Spleen (tissue), 11 donors: ENCODE data around the gene AHRR. TPM values are rescaled to one million over a fixed set of nuclear protein-coding genes. Genes with fewer than 3 reads are reported as not detected.
"Not testable (repeated sequence)": the region's sequence is repeated elsewhere in the genome, so short reads cannot be mapped to it uniquely, and the experiment has no call there.

Experiments
- DNase-seq: peaks from one replicate; pipeline ENCODE4 v3.0.0-alpha.2; 2020
- H3K27ac ChIP-seq, 8 donors: fragments of 200-600 bp; sonication (generic) in 7 of 8; 1 replicate in 4 of 8; 2 replicates in 4 of 8; pipeline versions ENCODE4 v1.5.0 to v1.8.0; 2016 to 2021; ENCODE audit warnings: inconsistent platforms in 4 of 8, mild to moderate bottlenecking in 4 of 8, moderate library complexity in 1 of 8
- H3K27me3 ChIP-seq, 7 donors: fragments of 200-600 bp; sonication (generic) in 6 of 7; replicated peaks in 1 of 7; 1 replicate in 4 of 7; 2 replicates in 3 of 7; pipeline versions ENCODE4 v1.5.0 to v1.8.0; 2016 to 2021; ENCODE audit warnings: inconsistent platforms in 3 of 7, mild to moderate bottlenecking in 1 of 7
- H3K36me3 ChIP-seq, 6 donors: fragments of 200-600 bp; sonication (generic) in 5 of 6; 1 replicate in 4 of 6; 2 replicates in 2 of 6; pipeline versions ENCODE4 v1.5.0 to v1.8.0; 2016 to 2021; ENCODE audit warnings: inconsistent platforms in 2 of 6
- H3K4me1 ChIP-seq, 6 donors: fragments of 200-600 bp; sonication (generic) in 5 of 6; 1 replicate in 3 of 6; 2 replicates in 3 of 6; pipeline versions ENCODE4 v1.5.0 to v1.8.0; 2016 to 2021; ENCODE audit warnings: inconsistent platforms in 3 of 6
- H3K4me3 ChIP-seq, 8 donors: fragments of 200-600 bp; sonication (generic) in 7 of 8; 1 replicate in 4 of 8; 2 replicates in 4 of 8; pipeline versions ENCODE4 v1.5.0 to v1.8.0; 2016 to 2021; ENCODE audit warnings: inconsistent platforms in 4 of 8, mild to moderate bottlenecking in 4 of 8, moderate library complexity in 2 of 8
- H3K9me3 ChIP-seq, 8 donors: fragments of 200-600 bp; sonication (generic) in 7 of 8; 1 replicate in 4 of 8; 2 replicates in 4 of 8; pipeline versions ENCODE4 v1.5.0 to v1.8.0; 2016 to 2021; ENCODE audit warnings: inconsistent platforms in 4 of 8
- POLR2A ChIP-seq, 3 donors: fragments of 450-650 bp; IDR thresholded peaks; one replicate each; pipeline ENCODE4 v1.5.1; 2017; ENCODE audit warnings: antibody characterized with exemption in 3 of 3, mild to moderate bottlenecking in 1 of 3
- POLR2AphosphoS5 ChIP-seq, 3 donors: sonication (generic); formaldehyde crosslinking; IDR thresholded peaks; one replicate each; pipeline ENCODE4 v1.5.1; 2017; ENCODE audit warnings: antibody characterized with exemption in 3 of 3
- WGBS, 5 donors: extraction: QIAGEN DNeasy Blood & Tissue Kit in 3 of 5; methylation state at CpG; one replicate each; pipeline versions ENCODE4 v1.1.5 to v1.1.7; 2013 to 2018; 5-methylcytosine and 5-hydroxymethylcytosine counted together
- intact Hi-C: fragments of 100-400 bp; cut with DNase I; formaldehyde crosslinking; loops from one replicate; pipeline ENCODE4 v1.15.0; 2023; ENCODE audit warnings: low total_unique reads
- polyA plus RNA-seq, 3 donors: library from polyadenylated mRNA; stranded (reverse); fragments of 200-250 nt; gene quantifications; one replicate each; pipeline ENCODE4 v1.2.1, GENCODE V29; 2013
- total RNA-seq, 7 donors: library from RNA; depleted of rRNA in 3 of 7; stranded (reverse); fragments of >200 nt in 3 of 7; fragmentation: NEBNext Ultra II Directional in 4 of 7; extraction: Animal tissue kit (Norgen Biotek cat#: 25700) in 4 of 7; gene quantifications; one replicate each; pipeline versions ENCODE4 v1.1.0 to v1.2.1, GENCODE V29; 2016 to 2021
- TF ChIP-seq, protein P1 (sequence below), 11 experiments: fragments of 200-600 bp in 7 of 11; fragments of 450-650 bp in 4 of 11; sonication (generic) in 4 of 11; IDR thresholded peaks in 8 of 11; conservative IDR thresholded peaks in 3 of 11; 1 replicate in 7 of 11; 2 replicates in 4 of 11; pipeline versions ENCODE4 v1.4.0 to v1.8.0; 2016 to 2021; ENCODE audit warnings: antibody characterized with exemption in 11 of 11, inconsistent platforms in 4 of 11, mild to moderate bottlenecking in 1 of 11
- donor health status: healthy with polysubstance abuse.
- donor health status: DM: no; HTN: no; CAD: no; lungs with moderate emphysema.
- donor health status: DM: no; HTN: no; CAD: no.
- donor health status: Bipolar disorder and iron deficiency.
- donor health status: healthy.
- donor health status: DM: no; HTN: no; CAD: no.
- donor health status: DM: yes; HTN: yes; CAD: no.

The AHRR gene
- total and polyA plus RNA-seq, 10 donors: 0.96 to 28.5 (median 13.2) TPM

DNA sequence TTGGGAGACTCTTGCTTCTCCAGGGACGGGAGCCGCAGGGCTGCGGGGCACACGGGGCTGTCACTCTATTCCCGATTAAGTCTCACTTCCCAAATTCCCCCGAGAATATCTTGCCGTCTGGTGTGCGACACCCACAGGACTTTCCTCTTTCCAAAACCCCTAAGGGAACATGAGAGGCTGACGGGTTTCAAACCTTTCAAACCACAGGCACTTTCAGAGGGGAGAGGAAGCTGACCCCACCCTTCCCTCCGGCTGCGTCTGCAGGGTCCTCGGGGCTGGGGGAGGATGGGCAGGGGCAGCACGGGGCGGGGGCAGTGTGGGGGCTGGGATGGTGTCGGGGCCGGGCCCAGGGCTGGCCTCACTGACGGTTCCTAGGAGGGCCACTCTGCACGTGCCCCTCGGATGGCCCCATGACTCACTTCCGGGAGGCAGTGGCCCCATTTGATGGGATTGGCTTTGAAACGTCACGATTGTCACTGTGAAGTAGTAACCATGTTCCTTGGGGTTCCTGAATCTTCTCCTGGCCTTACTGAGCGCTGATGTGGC is 164.5 kb downstream of the AHRR start:
- no peak for DNase-seq
- H3K4me1 ChIP-seq: peaks cover 0 to 18% (median 7%) of the 10 kb centered on the region in 6 donors
- TF ChIP-seq, protein P1, sequence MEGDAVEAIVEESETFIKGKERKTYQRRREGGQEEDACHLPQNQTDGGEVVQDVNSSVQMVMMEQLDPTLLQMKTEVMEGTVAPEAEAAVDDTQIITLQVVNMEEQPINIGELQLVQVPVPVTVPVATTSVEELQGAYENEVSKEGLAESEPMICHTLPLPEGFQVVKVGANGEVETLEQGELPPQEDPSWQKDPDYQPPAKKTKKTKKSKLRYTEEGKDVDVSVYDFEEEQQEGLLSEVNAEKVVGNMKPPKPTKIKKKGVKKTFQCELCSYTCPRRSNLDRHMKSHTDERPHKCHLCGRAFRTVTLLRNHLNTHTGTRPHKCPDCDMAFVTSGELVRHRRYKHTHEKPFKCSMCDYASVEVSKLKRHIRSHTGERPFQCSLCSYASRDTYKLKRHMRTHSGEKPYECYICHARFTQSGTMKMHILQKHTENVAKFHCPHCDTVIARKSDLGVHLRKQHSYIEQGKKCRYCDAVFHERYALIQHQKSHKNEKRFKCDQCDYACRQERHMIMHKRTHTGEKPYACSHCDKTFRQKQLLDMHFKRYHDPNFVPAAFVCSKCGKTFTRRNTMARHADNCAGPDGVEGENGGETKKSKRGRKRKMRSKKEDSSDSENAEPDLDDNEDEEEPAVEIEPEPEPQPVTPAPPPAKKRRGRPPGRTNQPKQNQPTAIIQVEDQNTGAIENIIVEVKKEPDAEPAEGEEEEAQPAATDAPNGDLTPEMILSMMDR (IDR thresholded peaks at IDR 0.05 in 8 of 11, conservative IDR thresholded peaks at IDR 0.05 in 3 of 11): no peak
- TF ChIP-seq POLR2AphosphoS5 (IDR thresholded peaks at IDR 0.05): no peak
- TF ChIP-seq POLR2A (IDR thresholded peaks at IDR 0.05): no peak
- 17 to 30% (median 21%) methylated on average over 15 to 23 of the region's 23 CpGs for WGBS, 5 donors
- no peaks in the 10 kb centered on the region for H3K36me3 ChIP-seq
- no peak overlapping the region for H3K4me3 ChIP-seq
- H3K9me3 ChIP-seq: no peaks in the 10 kb centered on the region
- H3K27ac ChIP-seq: no peak overlapping the region
- H3K27me3 ChIP-seq: peaks cover 0 to 86% (median 44%) of the 10 kb centered on the region in 7 donors
- intact Hi-C loops: no loop called here

DNA sequence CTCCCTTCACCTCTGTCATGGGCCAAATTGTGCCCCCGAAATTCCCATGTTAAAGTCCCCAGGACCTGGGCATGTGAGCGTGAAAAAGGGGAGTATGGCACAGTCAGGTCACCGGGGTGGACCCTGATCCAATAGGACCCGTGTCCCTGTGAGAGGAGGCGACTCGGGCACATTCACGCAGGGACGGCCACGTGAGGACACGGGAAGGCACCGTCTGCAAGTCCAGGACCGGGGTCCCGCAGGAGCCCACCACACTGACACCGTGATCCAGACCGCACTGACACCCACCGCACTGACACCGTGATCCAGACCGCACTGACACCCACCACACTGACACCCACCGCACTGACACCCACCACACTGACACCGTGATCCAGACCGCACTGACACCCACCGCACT is 165.1 kb downstream of the AHRR start:
- WGBS, 5 donors: 87 to 96% (median 90%) methylated on average over 15 to 18 of the region's 22 CpGs
- H3K9me3 ChIP-seq, DNase-seq, H3K27ac ChIP-seq, H3K4me3 ChIP-seq, intact Hi-C loops, H3K36me3 ChIP-seq: not testable (repeated sequence)
- Histone ChIP-seq H3K4me1 (peaks cover 0 to 18% (median 7%) of the 10 kb centered on the region in 6 donors), H3K27me3 (peaks cover 0 to 86% (median 39%) of the 10 kb centered on the region in 7 donors)

Other genes with a start within 250 kb of the AHRR start
- under 1 TPM in 6 of 7 donors, not detected in 1; 0.06 to 0.51 (median 0.34) TPM for gene PLEKHG4B, start 229.5 kb upstream of the AHRR start, total RNA-seq
- under 1 TPM in 2 of 3 donors, not detected in 1; under 0.01 to 0.09 TPM for gene PLEKHG4B, start 229.5 kb upstream of the AHRR start, polyA plus RNA-seq
- not detected for gene LRRC14B, start 130.2 kb upstream of the AHRR start, total RNA-seq
- gene LRRC14B, start 130.2 kb upstream of the AHRR start, polyA plus RNA-seq: under 1 TPM in 1 of 3 donors, not detected in 2; 0.10 TPM
- 1 to 10 TPM; 2.8 to 8.9 (median 5.7) TPM for gene CCDC127, start 103.6 kb upstream of the AHRR start, total RNA-seq
- 1 to 10 TPM; 1.2 to 2.6 (median 1.8) TPM for gene CCDC127, start 103.6 kb upstream of the AHRR start, polyA plus RNA-seq
- 100 to 1,000 TPM in 6 of 7 donors, 10 to 100 TPM in 1; 91.9 to 135 (median 122) TPM for gene SDHA, start 103.4 kb upstream of the AHRR start, total RNA-seq
- gene SDHA, start 103.4 kb upstream of the AHRR start, polyA plus RNA-seq: 10 to 100 TPM; 58.6 to 86.0 (median 62.3) TPM
- 100 to 1,000 TPM in 3 of 7 donors, 10 to 100 TPM in 4; 74.1 to 106 (median 96.9) TPM for gene PDCD6, start 50.1 kb upstream of the AHRR start, total RNA-seq
- gene PDCD6, start 50.1 kb upstream of the AHRR start, polyA plus RNA-seq: 100 to 1,000 TPM; 102 to 158 (median 127) TPM
- gene EXOC3, start 121.5 kb downstream of the AHRR start, total RNA-seq: 10 to 100 TPM; 61.5 to 87.0 (median 77.5) TPM
- gene EXOC3, start 121.5 kb downstream of the AHRR start, polyA plus RNA-seq: 10 to 100 TPM; 22.7 to 62.0 (median 57.8) TPM
- 1 to 10 TPM; 1.0 to 3.2 (median 1.3) TPM for gene SLC9A3, start 202.7 kb downstream of the AHRR start, total RNA-seq
- gene SLC9A3, start 202.7 kb downstream of the AHRR start, polyA plus RNA-seq: 1 to 10 TPM; 1.5 to 1.8 (median 1.5) TPM